ENCODE results near the gene FRMD7.
A peak's percentile ranks its signal among the peaks of the same experiment; 100 is the strongest.
"Not testable (repeated sequence)": the region's sequence is repeated elsewhere in the genome, so short reads cannot be mapped to it uniquely, and the experiment has no call there.

Gene FRMD7

GRCh38 chrX:132090403-132091159 is 37.2 kb downstream of the FRMD7 start:
- DNase-seq = peak; percentile 6

- DNase-seq = no peak
Observed at GRCh38 chrX:132088864-132089263, 39.0 kb downstream of the FRMD7 start.

- no peak for DNase-seq
Observed at GRCh38 chrX:132086672-132087071, 41.1 kb downstream of the FRMD7 start.

- DNase-seq = no peak
Observed at GRCh38 chrX:132085786-132086185, 42.0 kb downstream of the FRMD7 start.

GRCh38 chrX:132077912-132078311 is 49.9 kb downstream of the FRMD7 start:
- no peak for DNase-seq

- no peak for DNase-seq
Observed at GRCh38 chrX:132077414-132077813, 50.4 kb downstream of the FRMD7 start.

- DNase-seq = no peak
Observed at GRCh38 chrX:132071254-132071653, 56.6 kb downstream of the FRMD7 start.

GRCh38 chrX:132068405-132068804 is 59.4 kb downstream of the FRMD7 start:
- DNase-seq = no peak

- no peak for DNase-seq
Observed at GRCh38 chrX:132063862-132064261, 64.0 kb downstream of the FRMD7 start.

GRCh38 chrX:132063334-132063733 is 64.5 kb downstream of the FRMD7 start:
- DNase-seq = no peak

GRCh38 chrX:132059973-132060540 is 67.8 kb downstream of the FRMD7 start:
- no peak for DNase-seq

- no peak for DNase-seq
Observed at GRCh38 chrX:132058975-132059374, 68.8 kb downstream of the FRMD7 start.

GRCh38 chrX:132058050-132058449 is 69.8 kb downstream of the FRMD7 start:
- DNase-seq = no peak

GRCh38 chrX:132051778-132052177 is 76.0 kb downstream of the FRMD7 start:
- not testable (repeated sequence) for DNase-seq

GRCh38 chrX:132046533-132046932 is 81.3 kb downstream of the FRMD7 start:
- DNase-seq = no peak

- DNase-seq = no peak
Observed at GRCh38 chrX:132045456-132045855, 82.4 kb downstream of the FRMD7 start.

- DNase-seq = no peak
Observed at GRCh38 chrX:132044953-132045352, 82.9 kb downstream of the FRMD7 start.

GRCh38 chrX:132043977-132044376 is 83.8 kb downstream of the FRMD7 start:
- no peak for DNase-seq

- no peak for DNase-seq
Observed at GRCh38 chrX:132041015-132041414, 86.8 kb downstream of the FRMD7 start.

GRCh38 chrX:132040066-132040465 is 87.8 kb downstream of the FRMD7 start:
- DNase-seq = no peak

- DNase-seq = no peak
Observed at GRCh38 chrX:132037479-132037993, 90.3 kb downstream of the FRMD7 start.

GRCh38 chrX:132034648-132035047 is 93.2 kb downstream of the FRMD7 start:
- no peak for DNase-seq

GRCh38 chrX:132033166-132033565 is 94.7 kb downstream of the FRMD7 start:
- no peak for DNase-seq

GRCh38 chrX:132031867-132032266 is 96.0 kb downstream of the FRMD7 start:
- no peak for DNase-seq

GRCh38 chrX:132030264-132030663 is 97.6 kb downstream of the FRMD7 start:
- no peak for DNase-seq
